Measurements from ENCODE around the gene MYRIP.
"Not testable (repeated sequence)": the region's sequence is repeated elsewhere in the genome, so short reads cannot be mapped to it uniquely, and the experiment has no call there.

MYRIP gene

GRCh38 chr3:40088527-40089170, 279.2 kb downstream of the MYRIP start:
- no peak for DNase-seq

GRCh38 chr3:40096661-40097111, 287.3 kb downstream of the MYRIP start:
- no peak for DNase-seq

DNA sequence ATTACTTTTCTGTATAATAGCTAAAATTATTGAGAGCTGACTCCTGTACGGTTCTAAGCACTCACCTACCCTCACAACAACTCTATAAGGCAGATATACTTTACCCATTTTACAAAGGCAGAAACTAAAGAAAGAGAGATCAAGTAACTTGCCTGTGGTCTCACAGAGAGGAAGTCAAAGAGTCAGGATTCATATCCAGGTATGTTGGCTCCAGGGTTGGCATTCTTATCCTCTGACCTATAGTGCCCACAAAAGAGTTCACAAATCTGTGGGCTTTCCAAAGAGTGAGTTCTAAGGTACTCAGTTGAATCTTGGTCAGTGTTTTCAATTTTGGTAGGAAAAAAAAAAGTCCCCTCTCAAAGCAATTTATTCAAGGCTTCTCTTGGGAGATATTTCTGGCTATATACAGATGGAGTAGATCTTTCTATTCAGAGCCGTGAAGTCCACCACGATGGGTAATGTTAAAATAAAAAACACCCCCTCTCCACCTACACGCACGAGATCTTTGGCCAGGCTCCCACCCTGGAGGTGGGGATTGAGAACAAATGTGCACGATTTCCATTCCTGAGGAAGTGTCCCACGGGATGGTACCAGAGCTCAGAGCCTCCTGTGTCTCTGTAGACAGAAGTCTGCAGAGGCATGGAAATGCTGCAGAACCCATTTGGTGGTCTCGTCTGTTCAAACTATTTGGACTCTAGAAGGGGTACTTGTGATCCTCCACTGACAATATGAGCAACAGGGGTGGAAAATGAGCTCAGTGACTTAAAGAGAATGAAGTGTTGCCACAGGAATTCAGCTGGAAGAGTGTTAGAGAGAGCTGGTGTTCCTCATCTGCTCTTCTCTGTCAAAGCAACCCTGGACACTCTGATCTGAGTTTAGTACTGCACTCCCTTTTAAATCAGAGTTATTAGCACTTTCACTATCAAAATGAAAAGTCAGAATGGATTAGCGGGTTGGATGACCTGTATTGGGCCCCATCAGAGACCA, 288.0 kb downstream of the MYRIP start:
- no peak for DNase-seq

DNA sequence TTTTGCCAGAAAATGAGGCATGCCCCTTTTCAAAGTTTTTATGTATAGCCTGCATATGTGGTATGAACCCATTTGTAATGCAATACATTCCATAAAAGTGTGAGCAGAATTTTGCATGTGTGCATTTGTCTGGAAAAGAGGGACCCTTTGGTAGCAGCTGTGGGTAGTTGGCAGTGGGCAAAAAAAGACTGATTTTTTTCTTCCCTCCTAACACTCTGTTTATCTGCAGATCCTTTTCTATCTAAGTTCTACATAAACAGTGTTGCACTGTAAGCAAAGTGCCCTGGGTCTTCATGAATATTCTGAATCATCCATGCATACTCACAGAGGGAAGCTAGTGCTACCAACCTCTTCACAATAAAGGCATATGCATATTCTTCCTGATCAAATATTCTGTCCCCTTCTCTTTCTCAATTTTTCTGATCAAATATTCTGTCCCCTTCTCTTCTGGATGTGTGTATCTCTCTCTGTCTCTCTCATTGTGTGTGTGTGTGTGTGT, 288.9 kb downstream of the MYRIP start:
- DNase-seq = no peak

GRCh38 chr3:40099871-40100270, 290.5 kb downstream of the MYRIP start:
- no peak for DNase-seq

DNA sequence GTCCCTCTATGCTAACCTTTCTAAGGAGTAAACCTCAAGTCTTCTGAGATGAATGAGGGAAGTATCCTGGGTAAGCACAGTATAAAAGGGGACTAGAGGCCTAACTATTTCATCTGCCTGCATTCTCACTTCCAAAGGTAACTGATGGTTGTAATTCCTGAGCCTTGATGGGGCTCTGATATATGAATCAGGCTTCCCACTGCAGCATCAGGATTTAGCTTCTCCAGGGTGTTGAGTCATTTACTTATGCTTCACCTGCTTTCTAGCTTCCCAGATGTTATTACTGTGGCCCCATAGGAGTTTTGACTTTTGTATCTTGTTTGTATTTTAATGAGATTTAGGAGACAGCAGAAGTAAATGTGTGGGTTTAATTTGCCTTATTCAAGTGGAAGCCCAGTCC, 292.8 kb downstream of the MYRIP start:
- DNase-seq = no peak

GRCh38 chr3:40103829-40104228, 294.4 kb downstream of the MYRIP start:
- DNase-seq = no peak

GRCh38 chr3:40104441-40104840, 295.0 kb downstream of the MYRIP start:
- DNase-seq = no peak

GRCh38 chr3:40108643-40109042, 299.2 kb downstream of the MYRIP start:
- DNase-seq = no peak

DNA sequence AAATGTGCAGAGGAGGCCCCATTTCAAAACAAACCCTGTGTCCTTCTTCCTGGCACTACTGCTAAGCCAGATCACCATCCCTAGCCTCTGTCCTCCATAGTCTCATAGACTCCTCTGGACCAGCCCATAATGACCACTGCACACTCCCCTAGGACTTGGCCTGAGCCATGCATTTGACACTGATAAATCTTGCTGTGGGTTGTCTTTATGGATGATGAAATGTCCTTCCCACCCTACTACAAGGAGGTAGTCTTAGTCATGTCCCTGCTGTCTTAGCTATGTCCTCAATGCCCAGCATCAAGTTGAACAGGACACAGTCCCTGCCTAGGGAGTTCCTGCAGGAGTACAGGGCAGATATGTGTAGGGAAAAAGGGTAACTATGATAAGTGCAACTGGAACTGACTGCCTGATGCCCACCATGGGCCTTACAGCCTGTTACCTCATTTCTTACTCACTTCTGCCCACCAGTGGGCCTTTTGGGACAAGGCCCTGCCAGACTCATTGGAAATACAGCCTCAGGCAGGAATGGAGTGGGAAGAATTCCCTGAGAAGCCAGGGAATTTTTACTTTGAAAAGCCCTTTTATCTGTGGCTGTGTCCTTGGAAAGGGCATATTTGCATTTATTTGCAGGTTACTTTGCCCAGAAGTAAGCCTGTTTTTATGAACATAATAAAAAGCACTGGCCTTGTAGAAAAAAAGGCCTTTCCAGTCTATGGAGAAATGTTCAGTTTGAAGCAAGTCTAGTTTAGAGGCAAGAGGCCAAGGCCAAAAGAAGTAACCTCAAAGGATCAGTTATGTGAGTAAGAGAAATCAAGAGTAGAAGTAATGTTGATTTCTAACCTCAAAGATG, 300.5 kb downstream of the MYRIP start:
- peak in 1 of 2 experiments; percentile 2 for DNase-seq

DNA sequence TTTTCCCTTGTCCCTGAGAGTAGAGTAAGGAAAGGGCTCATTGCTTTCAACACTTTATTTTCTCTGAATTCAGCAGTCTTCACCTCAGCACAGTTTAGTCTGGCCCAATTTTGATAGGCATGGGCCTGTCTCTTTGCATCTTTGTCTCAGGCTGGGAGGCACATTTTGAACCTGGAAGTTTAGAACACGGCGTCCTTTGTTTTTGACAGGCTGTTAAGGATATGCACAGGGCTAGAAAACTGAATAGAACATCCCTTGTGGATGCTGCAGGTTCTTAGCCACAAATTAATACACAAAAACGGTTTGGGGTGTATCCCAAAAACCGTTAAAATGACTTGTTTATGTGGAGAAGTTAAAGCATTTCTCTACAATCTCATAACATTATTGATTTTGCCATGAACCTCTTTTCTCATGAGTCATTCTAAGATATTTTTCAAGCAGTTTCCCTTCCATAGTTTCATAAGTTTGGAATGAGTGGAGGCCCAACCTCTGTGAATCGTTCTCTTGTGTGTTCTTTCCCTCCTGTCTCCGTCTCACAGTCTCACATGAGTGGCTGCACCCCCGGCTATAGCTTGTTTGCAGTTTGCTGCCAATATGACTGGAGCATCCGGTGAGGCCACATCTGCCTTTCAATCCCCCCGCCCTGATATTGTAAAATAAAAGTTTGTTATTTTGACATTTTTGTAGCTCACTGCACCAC, 307.2 kb downstream of the MYRIP start:
- DNase-seq = no peak

GRCh38 chr3:40118091-40118490, 308.7 kb downstream of the MYRIP start:
- DNase-seq = no peak

DNA sequence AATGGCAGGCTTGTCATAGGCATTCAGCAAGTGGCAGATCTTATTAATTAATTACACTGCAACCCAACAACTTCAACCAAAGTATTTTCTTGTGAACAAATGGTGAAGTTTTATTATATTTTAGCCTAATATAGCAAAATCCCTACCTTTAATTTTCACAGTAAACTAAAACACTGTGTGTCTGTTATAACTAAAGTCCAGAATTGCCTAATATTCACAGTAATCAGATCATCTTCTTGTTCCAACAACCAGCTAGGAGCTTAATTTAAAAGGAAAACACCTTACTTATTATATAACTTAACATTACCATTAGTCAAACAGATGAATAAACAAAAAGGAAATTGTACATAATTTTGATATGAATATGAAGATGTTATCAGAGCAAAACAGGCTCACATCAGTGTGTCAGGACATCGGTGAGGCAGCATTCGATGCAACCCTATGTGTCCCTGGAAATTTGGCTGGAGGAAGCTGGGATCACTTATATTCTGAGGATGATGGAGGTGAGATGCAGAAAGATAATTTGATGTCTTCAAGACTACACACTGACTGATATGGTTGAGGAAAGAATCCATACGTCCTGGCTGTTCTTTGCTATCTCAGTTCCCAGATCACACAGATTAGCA, 310.8 kb downstream of the MYRIP start:
- no peak for DNase-seq

- no peak for DNase-seq
Observed at GRCh38 chr3:40120806-40121205, 311.4 kb downstream of the MYRIP start.

DNA sequence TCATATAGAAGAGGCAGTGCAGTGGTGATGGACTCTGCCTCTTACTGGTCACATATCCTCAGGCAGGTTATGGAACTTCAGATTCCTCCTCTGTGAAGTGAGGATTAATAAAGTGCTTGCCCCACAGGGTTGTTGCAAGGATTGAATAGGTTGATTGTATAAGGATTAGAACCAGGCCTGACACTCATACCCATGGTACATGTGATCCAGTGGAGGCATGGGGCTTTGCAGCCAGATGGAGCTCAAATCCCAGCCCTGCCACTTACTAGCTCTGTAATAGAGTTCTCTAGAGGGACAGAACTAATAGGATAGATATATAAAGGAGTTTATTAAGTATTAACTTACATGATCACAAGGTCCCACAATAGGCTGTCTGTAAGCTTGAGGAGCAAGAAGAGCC, 315.5 kb downstream of the MYRIP start:
- DNase-seq = no peak

DNA sequence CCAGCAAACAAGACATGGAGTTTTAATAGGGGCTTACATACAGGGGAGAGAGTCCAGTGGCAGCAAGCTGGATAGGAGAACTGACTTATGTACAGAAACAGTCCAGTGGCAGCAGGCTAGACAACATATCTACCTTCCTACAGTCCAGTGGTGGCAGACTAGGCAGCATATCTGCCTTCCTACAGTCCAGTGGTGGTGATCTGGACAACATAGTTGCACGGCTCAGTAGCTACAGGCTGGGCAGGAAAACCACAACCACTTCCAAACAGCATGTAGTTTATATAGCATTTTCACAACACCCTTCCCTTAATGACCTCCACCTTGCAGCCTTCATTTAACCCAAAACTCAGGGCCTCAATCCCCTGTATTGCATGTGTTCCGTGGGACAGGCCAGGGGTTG, 318.8 kb downstream of the MYRIP start:
- DNase-seq = no peak

GRCh38 chr3:40129510-40129909, 320.1 kb downstream of the MYRIP start:
- DNase-seq = no peak

GRCh38 chr3:40129981-40130380, 320.6 kb downstream of the MYRIP start:
- no peak for DNase-seq

GRCh38 chr3:40130721-40131120, 321.3 kb downstream of the MYRIP start:
- no peak for DNase-seq

DNA sequence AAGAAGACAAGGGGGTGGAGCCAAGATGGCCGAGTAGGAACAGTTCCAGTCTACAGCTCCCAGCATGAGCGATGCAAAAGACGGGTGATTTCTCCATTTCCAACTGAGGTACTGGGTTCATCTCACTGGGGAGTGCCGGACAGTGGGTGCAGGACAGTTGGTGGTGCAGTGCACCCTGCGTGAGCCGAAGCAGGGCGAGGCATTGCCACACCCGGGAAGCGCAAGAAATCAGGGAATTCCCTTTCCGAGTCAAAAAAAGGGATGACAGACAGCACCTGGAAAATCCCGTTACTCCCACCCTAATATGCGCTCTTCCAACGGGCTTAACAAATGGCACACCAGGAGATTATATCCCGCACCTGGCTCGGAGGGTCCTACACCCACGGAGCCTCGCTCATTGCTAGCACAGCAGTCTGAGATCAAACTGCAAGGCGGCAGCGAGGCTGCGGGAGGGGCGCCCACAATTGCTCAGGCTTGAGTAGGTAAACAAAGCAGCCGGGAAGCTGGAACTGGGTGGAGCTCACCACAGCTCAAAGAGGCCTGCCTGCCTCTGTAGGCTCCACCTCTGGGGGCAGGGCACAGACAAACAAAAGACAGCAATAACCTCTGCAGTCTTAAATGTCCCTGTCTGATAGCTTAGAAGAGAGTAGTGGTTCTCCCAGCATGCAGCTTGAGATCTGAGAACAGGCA, 324.6 kb downstream of the MYRIP start:
- DNase-seq = not testable (repeated sequence)
